ENCODE data around the gene MRPL18. TPM values are rescaled to one million over a fixed set of nuclear protein-coding genes. Genes with fewer than 3 reads are reported as not detected.
"Not testable (repeated sequence)": the region's sequence is repeated elsewhere in the genome, so short reads cannot be mapped to it uniquely, and the experiment has no call there.

The MRPL18 gene
- total RNA-seq, 2 donors from 2014 or later = 35.0 to 84.0 TPM

GRCh38 chr6:159815410-159815809 lies 25.1 kb downstream of the MRPL18 start:
- Histone ChIP-seq H3K4me1 (peaks cover 12% of the 10 kb centered on the region), H3K36me3 (replicated peaks in 1 of 2; ENCODE audit: insufficient read depth in 1 of 2, low read depth in 2 of 2) (no peaks in the 10 kb centered on the region), H3K27ac (no peak overlapping the region), H3K4me3 (no peak overlapping the region), H3K9me3 (no peaks in the 10 kb centered on the region), H3K27me3 (no peaks in the 10 kb centered on the region)
- DNase-seq = no peak
- 73 to 92% methylated on average over 6 of the region's 6 CpGs for WGBS, 2 donors
- no peak for ATAC-seq
- TF ChIP-seq CTCF (IDR thresholded peaks at IDR 0.05) (no peak), POLR2A (IDR thresholded peaks at IDR 0.05) (no peak)
- intact Hi-C loops (cut with DNase I) = no loop called here

- H3K36me3 ChIP-seq (replicated peaks in 1 of 2; ENCODE audit: insufficient read depth in 1 of 2, low read depth in 2 of 2); H3K9me3 ChIP-seq; DNase-seq; H3K27ac ChIP-seq; H3K4me3 ChIP-seq; ATAC-seq; intact Hi-C loops (cut with DNase I); H3K27me3 ChIP-seq: not testable (repeated sequence)
- WGBS, 2 donors = 58 to 59% methylated on average over 3 of the region's 3 CpGs
- H3K4me1 ChIP-seq = peaks cover 10% of the 10 kb centered on the region
Observed at GRCh38 chr6:159816775-159817174, 26.5 kb downstream of the MRPL18 start.

GRCh38 chr6:159817951-159818739 lies 27.9 kb downstream of the MRPL18 start:
- WGBS, 2 donors = 79 to 82% methylated on average over 15 to 23 of the region's 23 CpGs

GRCh38 chr6:159819098-159819497 lies 28.8 kb downstream of the MRPL18 start:
- no peak for TF ChIP-seq CTCF (IDR thresholded peaks at IDR 0.05)
- TF ChIP-seq POLR2A (IDR thresholded peaks at IDR 0.05) = no peak
- intact Hi-C loops (cut with DNase I) = no loop called here
- no peaks in the 10 kb centered on the region for H3K27me3 ChIP-seq
- ATAC-seq (no peak), DNase-seq (no peak)
- WGBS, 2 donors = 80 to 87% methylated on average over 13 to 16 of the region's 16 CpGs
- no peak overlapping the region for H3K27ac ChIP-seq
- H3K4me1 ChIP-seq = peaks cover 10% of the 10 kb centered on the region
- H3K4me3 ChIP-seq = no peak overlapping the region
- H3K36me3 ChIP-seq (replicated peaks in 1 of 2; ENCODE audit: insufficient read depth in 1 of 2, low read depth in 2 of 2) = no peaks in the 10 kb centered on the region
- no peaks in the 10 kb centered on the region for H3K9me3 ChIP-seq

More at GRCh38 chr6:159817951-159818739, 27.9 kb downstream of the MRPL18 start:
- H3K4me1 ChIP-seq = peaks cover 10% of the 10 kb centered on the region
- TF ChIP-seq POLR2A (IDR thresholded peaks at IDR 0.05) (no peak), CTCF (IDR thresholded peaks at IDR 0.05) (no peak)
- no peaks in the 10 kb centered on the region for H3K9me3 ChIP-seq
- no peak for ATAC-seq
- H3K27me3 ChIP-seq = no peaks in the 10 kb centered on the region
- H3K27ac ChIP-seq = no peak overlapping the region
- intact Hi-C loops (cut with DNase I) = no loop called here
- DNase-seq = no peak
- no peak overlapping the region for H3K4me3 ChIP-seq
- H3K36me3 ChIP-seq (replicated peaks in 1 of 2; ENCODE audit: insufficient read depth in 1 of 2, low read depth in 2 of 2) = no peaks in the 10 kb centered on the region

GRCh38 chr6:159819932-159820640 lies 29.8 kb downstream of the MRPL18 start:
- intact Hi-C loops (cut with DNase I) = no loop called here
- no peak for TF ChIP-seq POLR2A (IDR thresholded peaks at IDR 0.05)
- no peak for TF ChIP-seq CTCF (IDR thresholded peaks at IDR 0.05)
- Histone ChIP-seq H3K4me3 (no peak overlapping the region), H3K27me3 (no peaks in the 10 kb centered on the region), H3K4me1 (peaks cover 10% of the 10 kb centered on the region), H3K9me3 (no peaks in the 10 kb centered on the region), H3K27ac (no peak overlapping the region), H3K36me3 (replicated peaks in 1 of 2; ENCODE audit: insufficient read depth in 1 of 2, low read depth in 2 of 2) (no peaks in the 10 kb centered on the region)
- WGBS, 2 donors = 60 to 69% methylated on average over 23 to 28 of the region's 28 CpGs
- DNase-seq (no peak), ATAC-seq (no peak)

All from body of pancreas (tissue), 4 donors.